RWPE2 (cell line): ENCODE data around the gene ANKRD13A.
"Not testable (repeated sequence)": the region's sequence is repeated elsewhere in the genome, so short reads cannot be mapped to it uniquely, and the experiment has no call there.

Source experiments
- ATAC-seq: fragments of 200-7000 bp; cut with Tn5 transposase; 3 replicates; pipeline ENCODE4 v1.9.1; 2021; ENCODE audit warnings: low read depth
- DNase-seq: peaks from one replicate; pipeline ENCODE4 v3.0.0-alpha.2; 2020; ENCODE audit warnings: low spot score
- H3K27ac ChIP-seq: fragments of 450-650 bp; 2 replicates; pipeline ENCODE4 v1.5.1; 2017; ENCODE audit warnings: mild to moderate bottlenecking; ENCODE audit not compliant: poor library complexity, severe bottlenecking
- H3K27me3 ChIP-seq: fragments of 250-450 bp; sonication (Bioruptor Pico); 2 replicates; pipeline ENCODE4 v1.5.1; 2021; ENCODE audit warnings: mild to moderate bottlenecking, moderate library complexity; ENCODE audit not compliant: insufficient read depth, poor library complexity, severe bottlenecking
- H3K36me3 ChIP-seq: fragments of 250-450 bp; sonication (Bioruptor Pico); 2 replicates; pipeline ENCODE4 v1.5.1; 2020; ENCODE audit warnings: low read depth, mild to moderate bottlenecking, moderate library complexity
- H3K4me1 ChIP-seq: fragments of 250-450 bp; sonication (Bioruptor Pico); 2 replicates; pipeline ENCODE4 v1.5.1; 2021; ENCODE audit warnings: mild to moderate bottlenecking, moderate library complexity; ENCODE audit not compliant: insufficient read depth, poor library complexity, severe bottlenecking
- H3K4me3 ChIP-seq: fragments of 250-450 bp; sonication (Bioruptor Pico); 2 replicates; pipeline ENCODE4 v1.5.1; 2021; ENCODE audit warnings: mild to moderate bottlenecking, moderate library complexity; ENCODE audit not compliant: severe bottlenecking
- H3K9me3 ChIP-seq: fragments of 250-450 bp; sonication (Bioruptor Pico); 2 replicates; pipeline ENCODE4 v1.5.1; 2021; ENCODE audit warnings: mild to moderate bottlenecking, moderate library complexity; ENCODE audit not compliant: severe bottlenecking
- CTCF ChIP-seq: fragments of 450-650 bp; IDR thresholded peaks from one replicate; pipeline ENCODE4 v1.5.1; 2017; ENCODE audit warnings: mild to moderate bottlenecking, moderate library complexity; ENCODE audit not compliant: poor library complexity, severe bottlenecking

Gene ANKRD13A

GRCh38 chr12:110068654-110069053 is 69.4 kb downstream of the ANKRD13A start:
- no peak for TF ChIP-seq CTCF
- Histone ChIP-seq H3K27ac (no peak overlapping the region), H3K4me1 (no peaks in the 10 kb centered on the region), H3K27me3 (no peaks in the 10 kb centered on the region), H3K36me3 (no peaks in the 10 kb centered on the region), H3K9me3 (no peaks in the 10 kb centered on the region), H3K4me3 (no peak overlapping the region)
- DNase-seq (no peak), ATAC-seq (no peak)

GRCh38 chr12:110071504-110071903 is 72.3 kb downstream of the ANKRD13A start:
- Histone ChIP-seq H3K9me3 (no peaks in the 10 kb centered on the region), H3K36me3 (no peaks in the 10 kb centered on the region), H3K27ac (no peak overlapping the region), H3K27me3 (no peaks in the 10 kb centered on the region), H3K4me1 (no peaks in the 10 kb centered on the region), H3K4me3 (no peak overlapping the region)
- ATAC-seq (no peak), DNase-seq (no peak)
- TF ChIP-seq CTCF = no peak

- H3K4me1 ChIP-seq = no peaks in the 10 kb centered on the region
Measured at GRCh38 chr12:110071967-110072366, 72.7 kb downstream of the ANKRD13A start.

GRCh38 chr12:110072636-110073035 is 73.4 kb downstream of the ANKRD13A start:
- H3K27me3 ChIP-seq, H3K4me1 ChIP-seq, ATAC-seq, H3K4me3 ChIP-seq, DNase-seq, H3K27ac ChIP-seq, H3K9me3 ChIP-seq, H3K36me3 ChIP-seq: not testable (repeated sequence)

More at GRCh38 chr12:110071967-110072366, 72.7 kb downstream of the ANKRD13A start:
- H3K9me3 ChIP-seq = no peaks in the 10 kb centered on the region
- H3K27me3 ChIP-seq = no peaks in the 10 kb centered on the region
- no peak overlapping the region for H3K27ac ChIP-seq
- no peak for TF ChIP-seq CTCF
- no peak overlapping the region for H3K4me3 ChIP-seq
- H3K36me3 ChIP-seq = no peaks in the 10 kb centered on the region
- ATAC-seq = no peak
- DNase-seq = no peak

- no peak for TF ChIP-seq CTCF
- no peaks in the 10 kb centered on the region for H3K36me3 ChIP-seq
- peak overlapping the region; percentile 0 for H3K4me3 ChIP-seq
- no peak overlapping the region for H3K27ac ChIP-seq
- DNase-seq (no peak), ATAC-seq (peak; percentile 41; the same call in 2 of the 3 replicates)
- no peaks in the 10 kb centered on the region for H3K4me1 ChIP-seq
- H3K9me3 ChIP-seq = no peaks in the 10 kb centered on the region
- no peaks in the 10 kb centered on the region for H3K27me3 ChIP-seq
Measured at GRCh38 chr12:110073049-110073831, 74.0 kb downstream of the ANKRD13A start.
